Suprapubic skin (tissue), 3 donors: ENCODE data around the gene SLC31A2.

Experiments used
- EP300 ChIP-seq: sonication (generic); formaldehyde crosslinking; IDR thresholded peaks from one replicate; pipeline ENCODE4 v1.6.1; 2017; ENCODE audit warnings: antibody characterized with exemption
- POLR2A ChIP-seq, 2 donors: fragments of 450-650 bp; IDR thresholded peaks; one replicate each; pipeline ENCODE4 v1.6.1; 2017; ENCODE audit warnings: antibody characterized with exemption in 2 of 2, mild to moderate bottlenecking in 2 of 2, moderate library complexity in 2 of 2
- TF ChIP-seq, protein P1 (sequence below), 2 donors: fragments of 200-600 bp in 1 of 2; fragments of 450-650 bp in 1 of 2; sonication (generic) in 1 of 2; IDR thresholded peaks; one replicate each; pipeline ENCODE4 v1.5.1; 2016 to 2019; ENCODE audit warnings: antibody characterized with exemption in 2 of 2, mild to moderate bottlenecking in 1 of 2, moderate library complexity in 1 of 2

- TF ChIP-seq, protein P1, sequence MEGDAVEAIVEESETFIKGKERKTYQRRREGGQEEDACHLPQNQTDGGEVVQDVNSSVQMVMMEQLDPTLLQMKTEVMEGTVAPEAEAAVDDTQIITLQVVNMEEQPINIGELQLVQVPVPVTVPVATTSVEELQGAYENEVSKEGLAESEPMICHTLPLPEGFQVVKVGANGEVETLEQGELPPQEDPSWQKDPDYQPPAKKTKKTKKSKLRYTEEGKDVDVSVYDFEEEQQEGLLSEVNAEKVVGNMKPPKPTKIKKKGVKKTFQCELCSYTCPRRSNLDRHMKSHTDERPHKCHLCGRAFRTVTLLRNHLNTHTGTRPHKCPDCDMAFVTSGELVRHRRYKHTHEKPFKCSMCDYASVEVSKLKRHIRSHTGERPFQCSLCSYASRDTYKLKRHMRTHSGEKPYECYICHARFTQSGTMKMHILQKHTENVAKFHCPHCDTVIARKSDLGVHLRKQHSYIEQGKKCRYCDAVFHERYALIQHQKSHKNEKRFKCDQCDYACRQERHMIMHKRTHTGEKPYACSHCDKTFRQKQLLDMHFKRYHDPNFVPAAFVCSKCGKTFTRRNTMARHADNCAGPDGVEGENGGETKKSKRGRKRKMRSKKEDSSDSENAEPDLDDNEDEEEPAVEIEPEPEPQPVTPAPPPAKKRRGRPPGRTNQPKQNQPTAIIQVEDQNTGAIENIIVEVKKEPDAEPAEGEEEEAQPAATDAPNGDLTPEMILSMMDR (IDR thresholded peaks at IDR 0.05): no peak
- no peak for TF ChIP-seq POLR2A (IDR thresholded peaks at IDR 0.05)
- TF ChIP-seq EP300: no peak
Measured at GRCh38 chr9:113168809-113169208, 18.0 kb downstream of the SLC31A2 start.
